Osteoblast (primary cell): Measurements from ENCODE around the gene TMF1. TPM values are rescaled to one million over a fixed set of nuclear protein-coding genes. Genes with fewer than 3 reads are reported as not detected.

Experiments
- DNase-seq: peaks from one replicate; pipeline ENCODE4 v3.0.0; 2011; ENCODE audit warnings: low spot score, mixed read lengths; ENCODE audit not compliant: insufficient read length; ENCODE audit errors: missing footprints
- H2AFZ ChIP-seq: 2 replicates; pipeline ENCODE4 v1.6.0; 2011; ENCODE audit warnings: mild to moderate bottlenecking, low read length
- H3K27ac ChIP-seq: 2 replicates; pipeline ENCODE4 v1.5.1; 2011; ENCODE audit warnings: mild to moderate bottlenecking, low read depth, low read length, moderate library complexity
- H3K27me3 ChIP-seq: 2 replicates; pipeline ENCODE4 v1.6.0; 2012; ENCODE audit warnings: mild to moderate bottlenecking, control low read depth, inconsistent platforms, low read length, moderate library complexity; ENCODE audit not compliant: insufficient read depth
- H3K36me3 ChIP-seq: 2 replicates; pipeline ENCODE4 v1.5.1; 2011; ENCODE audit warnings: mild to moderate bottlenecking, low read length, control low read depth, moderate library complexity; ENCODE audit not compliant: insufficient read depth
- H3K4me1 ChIP-seq: 2 replicates; pipeline ENCODE4 v1.5.1; 2011; ENCODE audit warnings: mild to moderate bottlenecking, low read length, control low read depth, moderate library complexity; ENCODE audit not compliant: insufficient read depth
- H3K4me2 ChIP-seq: 2 replicates; pipeline ENCODE4 v1.6.0; 2011; ENCODE audit warnings: mild to moderate bottlenecking, low read length; ENCODE audit not compliant: insufficient read depth
- H3K4me3 ChIP-seq: fragments of 200-600 bp; sonication (generic); 3 replicates; pipeline ENCODE4 v1.5.1; 2012; ENCODE audit warnings: mild to moderate bottlenecking, low read length, inconsistent platforms; ENCODE audit not compliant: insufficient read depth
- H3K79me2 ChIP-seq: 2 replicates; pipeline ENCODE4 v1.6.0; 2012; ENCODE audit warnings: mild to moderate bottlenecking, low read length, control low read depth, inconsistent platforms; ENCODE audit not compliant: insufficient read depth
- H3K9me3 ChIP-seq: 2 replicates; pipeline ENCODE4 v1.5.1; 2011; ENCODE audit warnings: low read depth, low read length, control low read depth
- H4K20me1 ChIP-seq: 2 replicates; pipeline ENCODE4 v1.6.0; 2012; ENCODE audit warnings: mild to moderate bottlenecking, low read length, control low read depth; ENCODE audit not compliant: insufficient read depth
- small RNA-seq: library from RNA; depleted of rRNA; stranded (forward); fragments of <200 nt; gene quantifications from one replicate; pipeline ENCODE3, GENCODE V24; 2012
- total RNA-seq: library from RNA; depleted of rRNA; stranded (reverse); fragments of >200 nt; gene quantifications from 2 replicates; pipeline ENCODE4 v1.2.3, GENCODE V29; 2012
- TF ChIP-seq, protein P1 (sequence below): IDR thresholded peaks from 2 replicates; pipeline ENCODE4 v1.5.1; 2011; ENCODE audit warnings: mild to moderate bottlenecking, low read depth, low read length, moderate library complexity; ENCODE audit errors: extremely low read depth

The TMF1 gene
- total RNA-seq, 1 donor: 45.6 TPM

DNA sequence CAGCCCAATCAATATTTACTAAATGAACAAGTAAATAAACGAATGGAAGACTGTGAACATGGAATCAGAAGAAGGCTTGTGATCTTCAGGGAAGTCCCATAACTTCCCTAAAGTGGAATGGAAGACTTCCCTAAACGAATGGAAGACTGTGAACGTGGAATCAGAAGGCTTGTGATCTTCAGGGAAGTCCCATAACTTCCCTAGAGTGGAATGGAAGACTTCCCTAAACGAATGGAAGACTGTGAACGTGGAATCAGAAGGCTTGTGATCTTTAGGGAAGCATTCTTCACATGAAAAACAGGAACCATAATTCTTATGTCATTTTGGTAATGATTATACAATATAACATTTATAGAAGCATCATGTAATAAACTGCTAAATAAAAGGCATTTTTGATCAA, 77.4 kb downstream of the TMF1 start:
- Histone ChIP-seq H3K27me3 (peaks cover 10% of the 10 kb centered on the region), H2AFZ (no peak overlapping the region), H3K4me1 (no peaks in the 10 kb centered on the region), H3K4me2 (no peak overlapping the region), H3K9me3 (no peaks in the 10 kb centered on the region), H4K20me1 (no peaks in the 10 kb centered on the region), H3K27ac (no peak overlapping the region), H3K36me3 (peaks cover 42% of the 10 kb centered on the region), H3K4me3 (no peak overlapping the region), H3K79me2 (no peaks in the 10 kb centered on the region)
- no peak for DNase-seq
- TF ChIP-seq, protein P1, sequence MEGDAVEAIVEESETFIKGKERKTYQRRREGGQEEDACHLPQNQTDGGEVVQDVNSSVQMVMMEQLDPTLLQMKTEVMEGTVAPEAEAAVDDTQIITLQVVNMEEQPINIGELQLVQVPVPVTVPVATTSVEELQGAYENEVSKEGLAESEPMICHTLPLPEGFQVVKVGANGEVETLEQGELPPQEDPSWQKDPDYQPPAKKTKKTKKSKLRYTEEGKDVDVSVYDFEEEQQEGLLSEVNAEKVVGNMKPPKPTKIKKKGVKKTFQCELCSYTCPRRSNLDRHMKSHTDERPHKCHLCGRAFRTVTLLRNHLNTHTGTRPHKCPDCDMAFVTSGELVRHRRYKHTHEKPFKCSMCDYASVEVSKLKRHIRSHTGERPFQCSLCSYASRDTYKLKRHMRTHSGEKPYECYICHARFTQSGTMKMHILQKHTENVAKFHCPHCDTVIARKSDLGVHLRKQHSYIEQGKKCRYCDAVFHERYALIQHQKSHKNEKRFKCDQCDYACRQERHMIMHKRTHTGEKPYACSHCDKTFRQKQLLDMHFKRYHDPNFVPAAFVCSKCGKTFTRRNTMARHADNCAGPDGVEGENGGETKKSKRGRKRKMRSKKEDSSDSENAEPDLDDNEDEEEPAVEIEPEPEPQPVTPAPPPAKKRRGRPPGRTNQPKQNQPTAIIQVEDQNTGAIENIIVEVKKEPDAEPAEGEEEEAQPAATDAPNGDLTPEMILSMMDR: no peak

DNA sequence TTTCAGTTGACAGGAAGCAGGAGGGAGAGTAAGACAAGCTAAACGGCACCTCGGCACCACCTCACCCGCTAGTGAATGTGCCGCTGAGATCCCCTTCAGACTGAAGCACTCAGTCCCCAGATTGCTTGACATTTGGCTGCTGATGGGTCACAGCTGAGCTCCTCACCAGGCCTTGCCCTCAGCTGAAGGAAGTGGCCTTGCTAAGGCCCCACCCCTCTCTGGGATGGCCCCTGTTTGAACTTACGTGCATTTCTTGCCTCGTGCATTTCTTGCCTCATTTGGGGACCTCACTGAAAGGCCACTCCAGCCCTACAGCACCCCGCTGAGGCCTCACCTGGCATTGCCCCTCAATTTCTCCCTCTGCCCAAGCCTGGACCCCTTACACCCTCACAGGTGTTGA, 78.5 kb downstream of the TMF1 start:
- Histone ChIP-seq H3K4me3 (no peak overlapping the region), H2AFZ (no peak overlapping the region), H3K27me3 (peaks cover 18% of the 10 kb centered on the region), H3K79me2 (no peaks in the 10 kb centered on the region), H3K9me3 (no peaks in the 10 kb centered on the region), H4K20me1 (no peaks in the 10 kb centered on the region), H3K4me1 (no peaks in the 10 kb centered on the region), H3K36me3 (peaks cover 32% of the 10 kb centered on the region), H3K4me2 (no peak overlapping the region), H3K27ac (no peak overlapping the region)
- DNase-seq: no peak
- TF ChIP-seq, protein P1: no peak

DNA sequence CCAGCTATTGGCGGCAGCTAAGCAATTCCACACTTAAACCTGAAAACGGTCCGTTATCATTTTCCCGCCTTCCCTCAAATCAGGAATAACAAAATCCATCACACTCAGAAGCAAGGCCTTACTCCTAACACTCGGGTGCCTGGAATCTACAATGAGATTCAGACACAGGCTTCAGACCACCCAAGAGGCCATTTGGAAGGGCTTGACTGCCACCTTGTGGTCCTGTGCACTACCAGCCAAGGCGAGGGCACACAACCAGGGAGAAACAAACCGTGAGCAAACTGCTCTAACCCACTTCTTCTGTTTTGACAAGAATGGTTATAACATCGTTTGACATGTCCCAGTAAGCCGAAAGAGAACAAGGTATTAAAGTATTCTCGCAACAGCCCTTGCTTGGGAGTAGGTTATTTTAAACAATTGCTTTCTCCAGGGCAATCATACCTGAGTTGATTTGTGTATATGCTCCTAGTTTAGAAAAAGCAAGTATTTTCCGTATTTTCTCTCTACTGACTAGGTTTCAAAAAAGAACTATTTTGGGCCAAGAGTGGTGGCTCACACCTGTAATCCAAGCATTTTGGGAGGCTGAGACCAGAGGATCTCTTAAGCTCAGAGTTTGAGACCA, 79.7 kb downstream of the TMF1 start:
- Histone ChIP-seq H3K27me3 (peaks cover 18% of the 10 kb centered on the region), H4K20me1 (no peaks in the 10 kb centered on the region), H3K27ac (no peak overlapping the region), H3K79me2 (no peaks in the 10 kb centered on the region), H3K4me1 (no peaks in the 10 kb centered on the region), H3K36me3 (peaks cover 20% of the 10 kb centered on the region), H3K4me3 (no peak overlapping the region), H3K4me2 (no peak overlapping the region), H2AFZ (no peak overlapping the region), H3K9me3 (no peaks in the 10 kb centered on the region)
- TF ChIP-seq, protein P1: peak; percentile 83
- peak; percentile 81 for DNase-seq

Small RNA genes within 50 kb of the gene (small RNA-seq; reads per million reads assigned to genes)
- 4.3 reads per million, percentile 85 among the genes with 10 or more reads in this experiment for gene MIR3136

Other genes starting within 250 kb of the TMF1 start
- gene TAFA4, start 119.8 kb downstream of the TMF1 start, total RNA-seq: not detected in 2 replicates
- gene EOGT, start 38.6 kb downstream of the TMF1 start, total RNA-seq: 65.9 and 74.0 TPM in 2 replicates
- 77.1 and 78.1 TPM in 2 replicates for gene UBA3, start 28.0 kb upstream of the TMF1 start, total RNA-seq
- 91.2 and 99.9 TPM in 2 replicates for gene ARL6IP5, start 32.6 kb upstream of the TMF1 start, total RNA-seq
- gene LMOD3, start 70.3 kb upstream of the TMF1 start, total RNA-seq: not detected in 2 replicates